ENCODE measurements around the gene FRMPD1. TPM values are rescaled to one million over a fixed set of nuclear protein-coding genes. Genes with fewer than 3 reads are reported as not detected.

Gene FRMPD1
- total and polyA plus RNA-seq, 9 donors = 0.01 to 0.46 (median 0.26) TPM; not detected in 4

GRCh38 chr9:37694355-37694754 lies 43.6 kb downstream of the FRMPD1 start:
- Histone ChIP-seq H3K9me3 (no peaks in the 10 kb centered on the region), H3K4me1 (ENCODE audit: insufficient read depth) (no peaks in the 10 kb centered on the region), H3K36me3 (no peaks in the 10 kb centered on the region), H3K4me3 (no peak overlapping the region), H3K27me3 (no peaks in the 10 kb centered on the region), H3K27ac (no peak overlapping the region)
- DNase-seq = no peak
- WGBS, 3 donors = 89 to 94% (median 93%) methylated on average over 5 of the region's 5 CpGs
- no peak for TF ChIP-seq EP300 (IDR thresholded peaks at IDR 0.05)
- TF ChIP-seq POLR2A (IDR thresholded peaks at IDR 0.05) = no peak
- TF ChIP-seq CTCF (IDR thresholded peaks at IDR 0.05) = no peak
- intact Hi-C loops (cut with DNase I) = no loop called here

- H3K9me3 ChIP-seq = no peaks in the 10 kb centered on the region
- H3K27ac ChIP-seq = no peak overlapping the region
- DNase-seq = no peak
- H3K27me3 ChIP-seq = no peaks in the 10 kb centered on the region
- no peaks in the 10 kb centered on the region for H3K4me1 ChIP-seq (ENCODE audit: insufficient read depth)
- 49 to 68% (median 49%) methylated on average over 1 of the region's 1 CpG for WGBS, 3 donors
- intact Hi-C loops (cut with DNase I) = no loop called here
- H3K36me3 ChIP-seq = no peaks in the 10 kb centered on the region
- no peak overlapping the region for H3K4me3 ChIP-seq
- TF ChIP-seq POLR2A (IDR thresholded peaks at IDR 0.05) (no peak), CTCF (IDR thresholded peaks at IDR 0.05) (no peak), EP300 (IDR thresholded peaks at IDR 0.05) (no peak)
Observed at GRCh38 chr9:37696528-37696927, 45.8 kb downstream of the FRMPD1 start.

- intact Hi-C loops (cut with DNase I) = no loop called here
- WGBS, 3 donors = 65 to 68% (median 66%) methylated on average over 3 of the region's 3 CpGs
- no peak overlapping the region for H3K27ac ChIP-seq
- no peaks in the 10 kb centered on the region for H3K9me3 ChIP-seq
- H3K4me3 ChIP-seq = no peak overlapping the region
- H3K27me3 ChIP-seq = no peaks in the 10 kb centered on the region
- H3K4me1 ChIP-seq (ENCODE audit: insufficient read depth) = no peaks in the 10 kb centered on the region
- no peaks in the 10 kb centered on the region for H3K36me3 ChIP-seq
- TF ChIP-seq CTCF (IDR thresholded peaks at IDR 0.05) (no peak), POLR2A (IDR thresholded peaks at IDR 0.05) (no peak), EP300 (IDR thresholded peaks at IDR 0.05) (no peak)
- DNase-seq = no peak
Observed at GRCh38 chr9:37700131-37700530, 49.4 kb downstream of the FRMPD1 start.

- TF ChIP-seq CTCF (IDR thresholded peaks at IDR 0.05) = no peak
- TF ChIP-seq EP300 (IDR thresholded peaks at IDR 0.05) = no peak
- TF ChIP-seq POLR2A (IDR thresholded peaks at IDR 0.05) = no peak
- no peaks in the 10 kb centered on the region for H3K9me3 ChIP-seq
- no peak overlapping the region for H3K4me3 ChIP-seq
- H3K36me3 ChIP-seq = no peaks in the 10 kb centered on the region
- H3K4me1 ChIP-seq (ENCODE audit: insufficient read depth) = no peaks in the 10 kb centered on the region
- intact Hi-C loops (cut with DNase I) = no loop called here
- no peaks in the 10 kb centered on the region for H3K27me3 ChIP-seq
- H3K27ac ChIP-seq = no peak overlapping the region
- no peak for DNase-seq
- WGBS, 3 donors = 90 to 93% (median 90%) methylated on average over 3 of the region's 3 CpGs
Observed at GRCh38 chr9:37700900-37701299, 50.1 kb downstream of the FRMPD1 start.

GRCh38 chr9:37705787-37706186 lies 55.0 kb downstream of the FRMPD1 start:
- no peak for TF ChIP-seq POLR2A (IDR thresholded peaks at IDR 0.05)
- H3K4me1 ChIP-seq (ENCODE audit: insufficient read depth) = no peaks in the 10 kb centered on the region
- H3K36me3 ChIP-seq = no peaks in the 10 kb centered on the region
- H3K9me3 ChIP-seq = no peaks in the 10 kb centered on the region
- intact Hi-C loops (cut with DNase I) = no loop called here
- WGBS, 3 donors = 70 to 79% (median 77%) methylated on average over 3 of the region's 3 CpGs
- no peak for DNase-seq
- H3K27ac ChIP-seq = no peak overlapping the region
- no peaks in the 10 kb centered on the region for H3K27me3 ChIP-seq
- H3K4me3 ChIP-seq = no peak overlapping the region

All from ovary (tissue), 9 donors.